ENCODE measurements around the gene AQP11.
A peak's percentile ranks its signal among the peaks of the same experiment; 100 is the strongest.
"Not testable (repeated sequence)": the region's sequence is repeated elsewhere in the genome, so short reads cannot be mapped to it uniquely, and the experiment has no call there.

AQP11 gene

GRCh38 chr11:77589521-77590193, at the start of gene AQP11:
Gene AQP11 (plus strand): TSS chr11:77589953. CDS start chr11:77589993, 40 bp downstream.
- DNase-seq = peak; percentile 81

GRCh38 chr11:77542296-77542695, 47.5 kb upstream of the AQP11 start:
- DNase-seq = no peak

- DNase-seq = no peak
These were observed 42.5 kb upstream of the AQP11 start for GRCh38 chr11:77547047-77547836.

GRCh38 chr11:77547863-77548551, 41.7 kb upstream of the AQP11 start:
- DNase-seq = peak; percentile 59

- DNase-seq = no peak
These were observed 41.0 kb upstream of the AQP11 start for GRCh38 chr11:77548552-77549445.

- not testable (repeated sequence) for DNase-seq
These were observed 38.3 kb upstream of the AQP11 start for GRCh38 chr11:77551426-77551825.

- no peak for DNase-seq
These were observed 32.2 kb upstream of the AQP11 start for GRCh38 chr11:77557553-77557952.

- DNase-seq = no peak
These were observed 31.4 kb upstream of the AQP11 start for GRCh38 chr11:77558380-77558779.

- no peak for DNase-seq
These were observed 29.9 kb upstream of the AQP11 start for GRCh38 chr11:77559686-77560401.

- no peak for DNase-seq
These were observed 29.1 kb upstream of the AQP11 start for GRCh38 chr11:77560605-77561004.

GRCh38 chr11:77561257-77561656, 28.5 kb upstream of the AQP11 start:
- DNase-seq = no peak

GRCh38 chr11:77568306-77568705, 21.4 kb upstream of the AQP11 start:
- no peak for DNase-seq

GRCh38 chr11:77568916-77569675, 20.7 kb upstream of the AQP11 start:
- no peak for DNase-seq

- no peak for DNase-seq
These were observed 20.1 kb upstream of the AQP11 start for GRCh38 chr11:77569676-77570070.

- not testable (repeated sequence) for DNase-seq
These were observed 18.9 kb upstream of the AQP11 start for GRCh38 chr11:77570896-77571295.

- DNase-seq = not testable (repeated sequence)
These were observed 14.3 kb upstream of the AQP11 start for GRCh38 chr11:77575428-77575827.

- DNase-seq = no peak
These were observed 8.9 kb upstream of the AQP11 start for GRCh38 chr11:77580712-77581337.

- no peak for DNase-seq
These were observed 602 bp upstream of the AQP11 start for GRCh38 chr11:77589181-77589520.

- DNase-seq = no peak
These were observed 535 bp downstream of the AQP11 start for GRCh38 chr11:77590194-77590782.

- no peak for DNase-seq
These were observed 3.0 kb downstream of the AQP11 start for GRCh38 chr11:77592727-77593126.
